MM.1S (cell line): ENCODE measurements around the gene ANO3.

ENCODE experiments used
- DNase-seq: peaks from one replicate; pipeline ENCODE4 v3.0.0-alpha.2; 2015
- H2AFZ ChIP-seq: fragments of 300-600 bp; sonication (generic); 2 replicates; pipeline ENCODE4 v1.6.0; 2016; ENCODE audit warnings: antibody characterized with exemption, low read length
- H3F3A ChIP-seq: fragments of 300-600 bp; sonication (generic); 2 replicates; pipeline ENCODE4 v1.6.1; 2016; ENCODE audit warnings: mild to moderate bottlenecking, antibody characterized with exemption, low read length, moderate library complexity, mixed read lengths; ENCODE audit not compliant: insufficient read depth
- H3K27ac ChIP-seq: fragments of 300-600 bp; sonication (generic); 2 replicates; pipeline ENCODE4 v1.5.1; 2016; ENCODE audit warnings: mild to moderate bottlenecking, low read length
- H3K27me3 ChIP-seq: fragments of 300-600 bp; sonication (generic); replicated peaks from 2 replicates; pipeline ENCODE4 v1.6.0; 2016; ENCODE audit warnings: low read length; ENCODE audit not compliant: insufficient read depth
- H3K36me3 ChIP-seq: fragments of 300-600 bp; sonication (generic); replicated peaks from 2 replicates; pipeline ENCODE4 v1.6.1; 2016; ENCODE audit warnings: mild to moderate bottlenecking, low read length, mixed read lengths; ENCODE audit not compliant: insufficient read depth
- H3K4me1 ChIP-seq: fragments of 300-600 bp; sonication (generic); 2 replicates; pipeline ENCODE4 v1.6.1; 2016; ENCODE audit warnings: low read length, mixed read lengths
- H3K4me2 ChIP-seq: fragments of 300-600 bp; sonication (generic); 2 replicates; pipeline ENCODE4 v1.6.0; 2016; ENCODE audit warnings: low read depth, low read length
- H3K4me3 ChIP-seq: fragments of 300-600 bp; sonication (generic); 2 replicates; pipeline ENCODE4 v1.5.1; 2016; ENCODE audit warnings: low read length, mixed read lengths
- H3K79me2 ChIP-seq: fragments of 300-600 bp; sonication (generic); 2 replicates; pipeline ENCODE4 v1.6.1; 2016; ENCODE audit warnings: mixed run types, low read length, mixed read lengths
- H3K9ac ChIP-seq: fragments of 300-600 bp; sonication (generic); 2 replicates; pipeline ENCODE4 v1.6.1; 2016; ENCODE audit warnings: low read length, mixed read lengths
- H3K9me2 ChIP-seq: fragments of 300-600 bp; sonication (generic); replicated peaks from 2 replicates; pipeline ENCODE4 v1.6.1; 2016; ENCODE audit warnings: mild to moderate bottlenecking, low read length, mixed read lengths; ENCODE audit not compliant: insufficient read depth
- H3K9me3 ChIP-seq: fragments of 300-600 bp; sonication (generic); replicated peaks from 2 replicates; pipeline ENCODE4 v1.6.1; 2016; ENCODE audit warnings: mild to moderate bottlenecking, low read length, mixed read lengths; ENCODE audit not compliant: insufficient read depth
- H4K20me1 ChIP-seq: fragments of 300-600 bp; sonication (generic); 2 replicates; pipeline ENCODE4 v1.6.1; 2016; ENCODE audit warnings: mild to moderate bottlenecking, low read length, moderate library complexity, mixed read lengths; ENCODE audit not compliant: insufficient read depth
- EZH2 ChIP-seq: fragments of 300-600 bp; sonication (generic); optimal IDR thresholded peaks from 2 replicates; pipeline ENCODE3; 2017; ENCODE audit warnings: low read depth, mild to moderate bottlenecking, antibody characterized with exemption, low read length, mixed read lengths
- EZH2phosphoT487 ChIP-seq: fragments of 300-600 bp; sonication (generic); IDR thresholded peaks from 2 replicates; pipeline ENCODE4 v1.6.1; 2018; ENCODE audit warnings: antibody characterized with exemption, low read length
- TF ChIP-seq, protein P1 (sequence below): fragments of 300-600 bp; sonication (generic); IDR thresholded peaks from 2 replicates; pipeline ENCODE4 v1.5.1; 2016; ENCODE audit warnings: antibody characterized with exemption, low read length, mixed read lengths

ANO3 gene

DNA sequence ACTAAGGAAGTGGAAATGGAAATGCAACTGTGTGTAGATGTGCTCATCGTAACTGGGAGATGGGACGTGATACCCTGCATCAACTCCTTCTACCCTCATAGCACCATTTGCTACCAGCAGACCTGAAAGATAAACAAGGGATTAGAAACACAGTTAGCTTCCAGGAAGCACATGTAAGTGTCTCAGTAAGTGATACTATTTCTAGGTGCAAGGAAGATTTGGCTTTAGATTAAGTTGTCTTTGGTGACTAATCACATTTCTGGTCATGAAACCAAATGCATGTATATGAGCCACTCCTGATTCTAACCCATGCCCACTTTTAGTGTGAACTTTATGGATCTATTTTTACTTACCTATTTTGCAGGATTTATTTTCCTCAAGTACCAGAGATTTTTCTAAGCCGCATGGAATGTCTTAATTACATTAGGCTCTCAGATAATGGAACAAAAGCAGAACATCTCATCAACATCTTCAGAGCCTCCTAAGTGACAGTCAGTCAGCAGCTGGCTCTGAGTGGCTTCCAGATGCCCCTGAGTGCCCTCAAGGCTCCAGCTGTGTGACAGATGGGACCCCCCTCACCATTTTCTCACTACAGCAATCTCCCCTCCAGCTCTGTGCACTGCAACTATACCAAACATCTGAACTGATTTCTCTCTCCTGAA lies 368.8 kb downstream of the ANO3 start:
- Histone ChIP-seq H3K79me2 (no peaks in the 10 kb centered on the region), H3K4me3 (no peak overlapping the region), H3K9me3 (no peaks in the 10 kb centered on the region), H3K27ac (no peak overlapping the region), H3K4me1 (no peaks in the 10 kb centered on the region), H3K27me3 (no peaks in the 10 kb centered on the region), H3K36me3 (no peaks in the 10 kb centered on the region), H3K9me2 (no peaks in the 10 kb centered on the region), H4K20me1 (no peaks in the 10 kb centered on the region), H3K4me2 (no peak overlapping the region), H3F3A (no peaks in the 10 kb centered on the region), H3K9ac (no peak overlapping the region), H2AFZ (no peak overlapping the region)
- no peak for DNase-seq
- TF ChIP-seq EZH2 (no peak), EZH2phosphoT487 (no peak)
- TF ChIP-seq, protein P1, sequence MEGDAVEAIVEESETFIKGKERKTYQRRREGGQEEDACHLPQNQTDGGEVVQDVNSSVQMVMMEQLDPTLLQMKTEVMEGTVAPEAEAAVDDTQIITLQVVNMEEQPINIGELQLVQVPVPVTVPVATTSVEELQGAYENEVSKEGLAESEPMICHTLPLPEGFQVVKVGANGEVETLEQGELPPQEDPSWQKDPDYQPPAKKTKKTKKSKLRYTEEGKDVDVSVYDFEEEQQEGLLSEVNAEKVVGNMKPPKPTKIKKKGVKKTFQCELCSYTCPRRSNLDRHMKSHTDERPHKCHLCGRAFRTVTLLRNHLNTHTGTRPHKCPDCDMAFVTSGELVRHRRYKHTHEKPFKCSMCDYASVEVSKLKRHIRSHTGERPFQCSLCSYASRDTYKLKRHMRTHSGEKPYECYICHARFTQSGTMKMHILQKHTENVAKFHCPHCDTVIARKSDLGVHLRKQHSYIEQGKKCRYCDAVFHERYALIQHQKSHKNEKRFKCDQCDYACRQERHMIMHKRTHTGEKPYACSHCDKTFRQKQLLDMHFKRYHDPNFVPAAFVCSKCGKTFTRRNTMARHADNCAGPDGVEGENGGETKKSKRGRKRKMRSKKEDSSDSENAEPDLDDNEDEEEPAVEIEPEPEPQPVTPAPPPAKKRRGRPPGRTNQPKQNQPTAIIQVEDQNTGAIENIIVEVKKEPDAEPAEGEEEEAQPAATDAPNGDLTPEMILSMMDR = no peak

DNA sequence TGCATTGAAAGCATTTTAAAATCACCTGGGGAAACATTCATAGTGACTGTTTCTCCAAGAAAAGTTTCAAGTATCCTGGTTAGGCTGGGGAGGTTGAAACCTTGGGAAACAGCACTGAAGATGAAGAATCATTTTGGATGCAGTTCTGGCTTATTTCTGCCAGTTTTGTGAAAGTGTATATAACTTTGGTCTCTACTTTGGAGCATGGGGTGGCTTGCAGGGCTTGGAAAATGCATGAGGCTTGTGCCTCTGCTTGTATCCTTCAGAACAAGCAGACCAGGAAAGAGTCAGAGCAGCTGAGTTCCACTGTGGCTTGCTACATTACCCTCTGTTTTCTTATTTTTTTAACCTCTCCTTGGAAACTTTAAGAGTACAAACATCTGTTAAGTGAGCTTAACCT lies 370.5 kb downstream of the ANO3 start:
- Histone ChIP-seq H3K27me3 (no peaks in the 10 kb centered on the region), H3K4me1 (no peaks in the 10 kb centered on the region), H3F3A (no peaks in the 10 kb centered on the region), H4K20me1 (no peaks in the 10 kb centered on the region), H3K4me3 (no peak overlapping the region), H2AFZ (no peak overlapping the region), H3K27ac (no peak overlapping the region), H3K9ac (no peak overlapping the region), H3K79me2 (no peaks in the 10 kb centered on the region), H3K9me3 (no peaks in the 10 kb centered on the region), H3K4me2 (no peak overlapping the region), H3K9me2 (no peaks in the 10 kb centered on the region), H3K36me3 (no peaks in the 10 kb centered on the region)
- TF ChIP-seq EZH2 = no peak
- TF ChIP-seq EZH2phosphoT487 = no peak
- TF ChIP-seq, protein P1 = no peak
- DNase-seq = no peak

DNA sequence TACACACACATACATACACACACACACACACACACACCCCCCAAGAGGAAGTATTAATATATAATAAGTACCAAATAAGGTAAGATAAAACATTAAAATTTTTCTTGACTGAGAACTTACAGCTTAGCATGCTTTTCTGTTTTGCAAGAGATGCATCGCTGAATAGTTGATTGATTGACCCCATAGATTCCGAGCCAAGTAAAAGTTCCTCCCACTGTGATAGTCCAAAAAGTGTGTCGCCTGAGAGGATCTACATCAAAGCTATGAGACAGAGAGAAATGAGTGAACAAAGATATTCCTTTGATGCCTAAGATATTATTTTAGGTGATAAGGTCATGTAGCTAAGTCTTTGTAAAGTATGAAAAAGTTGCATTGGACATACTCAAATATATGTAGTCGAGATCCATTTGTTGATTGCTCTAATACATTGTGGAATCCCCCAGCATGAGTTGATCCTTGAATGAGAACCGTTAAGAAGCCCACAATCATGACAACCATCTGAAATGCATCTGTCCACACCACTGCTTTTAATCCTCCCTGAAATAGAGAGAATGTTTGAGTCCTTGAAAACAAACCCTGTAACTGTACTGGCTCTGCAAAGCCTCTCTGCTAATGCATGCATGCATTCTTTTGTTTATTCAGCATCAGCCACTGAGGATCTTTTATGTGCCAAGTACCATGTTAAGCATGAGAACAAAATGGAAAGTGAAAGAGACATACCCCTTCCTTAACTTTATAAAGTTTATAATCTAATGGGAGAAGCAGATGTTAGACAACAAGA lies 371.7 kb downstream of the ANO3 start:
- Histone ChIP-seq H3K27ac (no peak overlapping the region), H3F3A (no peaks in the 10 kb centered on the region), H3K4me3 (no peak overlapping the region), H3K27me3 (no peaks in the 10 kb centered on the region), H3K4me1 (no peaks in the 10 kb centered on the region), H3K9me3 (no peaks in the 10 kb centered on the region), H2AFZ (no peak overlapping the region), H3K4me2 (no peak overlapping the region), H4K20me1 (no peaks in the 10 kb centered on the region), H3K9ac (no peak overlapping the region), H3K9me2 (no peaks in the 10 kb centered on the region), H3K79me2 (no peaks in the 10 kb centered on the region), H3K36me3 (no peaks in the 10 kb centered on the region)
- TF ChIP-seq, protein P1 = no peak
- TF ChIP-seq EZH2 = no peak
- TF ChIP-seq EZH2phosphoT487 = no peak
- no peak for DNase-seq
